Mesendoderm (in vitro differentiated cells): ENCODE results near the gene EBF3.

Experiments used
- DNase-seq: peaks from one replicate; pipeline ENCODE4 v3.0.0; 2013
- H2AK5ac ChIP-seq: 2 replicates; pipeline ENCODE4 v1.6.1; 2013; ENCODE audit warnings: low read length, inconsistent platforms
- H2BK120ac ChIP-seq: 2 replicates; pipeline ENCODE4 v1.6.1; 2013; ENCODE audit warnings: low read depth, mild to moderate bottlenecking, low read length, moderate library complexity, mixed read lengths
- H2BK15ac ChIP-seq: replicated peaks from 2 replicates; pipeline ENCODE4 v1.6.1; 2013; ENCODE audit warnings: low read depth, mild to moderate bottlenecking, moderate library complexity
- H2BK5ac ChIP-seq: 2 replicates; pipeline ENCODE4 v1.6.1; 2013; ENCODE audit warnings: low read length, inconsistent platforms
- H3K18ac ChIP-seq: 2 replicates; pipeline ENCODE4 v1.6.1; 2013; ENCODE audit warnings: mild to moderate bottlenecking, low read length, mixed read lengths
- H3K23ac ChIP-seq: one replicate; pipeline ENCODE4 v1.6.1; 2013; ENCODE audit warnings: low read length
- H3K27ac ChIP-seq: 2 replicates; pipeline ENCODE4 v1.5.1; 2013; ENCODE audit warnings: low read depth, mild to moderate bottlenecking, inconsistent platforms, low read length, moderate library complexity
- H3K27me3 ChIP-seq: 2 replicates; pipeline ENCODE4 v1.6.1; 2013; ENCODE audit warnings: low read length, control low read depth, mild to moderate bottlenecking, inconsistent platforms; ENCODE audit not compliant: insufficient read depth, poor library complexity
- H3K36me3 ChIP-seq: 2 replicates; pipeline ENCODE4 v1.6.1; 2013; ENCODE audit warnings: low read length, inconsistent platforms; ENCODE audit not compliant: control insufficient read depth, insufficient read depth
- H3K4ac ChIP-seq: one replicate; pipeline ENCODE4 v1.6.1; 2013; ENCODE audit warnings: low read depth, mild to moderate bottlenecking, low read length, moderate library complexity
- H3K4me1 ChIP-seq: 2 replicates; pipeline ENCODE4 v1.6.1; 2013; ENCODE audit warnings: low read depth, low read length, inconsistent platforms; ENCODE audit not compliant: control insufficient read depth
- H3K4me2 ChIP-seq: 2 replicates; pipeline ENCODE4 v1.6.1; 2013; ENCODE audit warnings: low read length
- H3K4me3 ChIP-seq: 2 replicates; pipeline ENCODE4 v1.5.1; 2013; ENCODE audit warnings: mild to moderate bottlenecking, low read length
- H3K56ac ChIP-seq: one replicate; pipeline ENCODE4 v1.6.1; 2013; ENCODE audit warnings: low read length
- H3K79me1 ChIP-seq: 2 replicates; pipeline ENCODE4 v1.6.1; 2013; ENCODE audit warnings: low read length, inconsistent platforms
- H3K79me2 ChIP-seq: 2 replicates; pipeline ENCODE4 v1.6.1; 2013; ENCODE audit warnings: mild to moderate bottlenecking, low read length; ENCODE audit not compliant: control insufficient read depth, insufficient read depth
- H3K9ac ChIP-seq: 2 replicates; pipeline ENCODE4 v1.6.1; 2013; ENCODE audit warnings: low read length, inconsistent platforms
- H4K5ac ChIP-seq: one replicate; pipeline ENCODE4 v1.6.1; 2013; ENCODE audit warnings: low read length
- H4K8ac ChIP-seq: one replicate; pipeline ENCODE4 v1.6.1; 2013; ENCODE audit warnings: low read depth, mild to moderate bottlenecking, control low read depth, low read length, moderate library complexity
- WGBS: extraction: QIAGEN DNeasy Blood & Tissue Kit; methylation state at CpG from one replicate; pipeline ENCODE4 v1.1.7; 2013; ENCODE audit warnings: low lambda C conversion rate, missing lambda C conversion rate; ENCODE audit not compliant: insufficient coverage; ENCODE audit errors: extremely low coverage; 5-methylcytosine and 5-hydroxymethylcytosine counted together

The EBF3 gene

GRCh38 chr10:129865413-129865812 is 98.7 kb downstream of the EBF3 start:
- no peak overlapping the region for H2BK120ac ChIP-seq
- H3K27ac ChIP-seq: no peak overlapping the region
- H3K4me3 ChIP-seq: no peak overlapping the region
- H3K9ac ChIP-seq: no peak overlapping the region
- no peak overlapping the region for H2AK5ac ChIP-seq
- H3K36me3 ChIP-seq: no peaks in the 10 kb centered on the region
- no peaks in the 10 kb centered on the region for H3K79me2 ChIP-seq
- no peaks in the 10 kb centered on the region for H3K27me3 ChIP-seq
- H3K4me1 ChIP-seq: no peaks in the 10 kb centered on the region
- no peaks in the 10 kb centered on the region for H3K79me1 ChIP-seq
- no peak overlapping the region for H2BK15ac ChIP-seq
- H3K23ac ChIP-seq: no peak overlapping the region
- no peak overlapping the region for H3K4ac ChIP-seq
- no peak overlapping the region for H3K56ac ChIP-seq
- no peak overlapping the region for H2BK5ac ChIP-seq
- no peak overlapping the region for H4K8ac ChIP-seq
- no peak overlapping the region for H3K4me2 ChIP-seq
- DNase-seq: no peak
- no CpG with 5 or more reads among the region's 7 CpGs for WGBS
- no peak overlapping the region for H3K18ac ChIP-seq
- no peak overlapping the region for H4K5ac ChIP-seq

- Histone ChIP-seq H2AK5ac (no peak overlapping the region), H3K9ac (no peak overlapping the region), H3K36me3 (no peaks in the 10 kb centered on the region), H4K8ac (no peak overlapping the region), H2BK15ac (no peak overlapping the region), H3K23ac (no peak overlapping the region), H3K4me1 (no peaks in the 10 kb centered on the region), H4K5ac (no peak overlapping the region), H3K4me2 (no peak overlapping the region), H2BK120ac (no peak overlapping the region), H3K79me1 (no peaks in the 10 kb centered on the region), H3K18ac (no peak overlapping the region), H3K4ac (no peak overlapping the region), H3K27me3 (no peaks in the 10 kb centered on the region), H2BK5ac (no peak overlapping the region), H3K79me2 (no peaks in the 10 kb centered on the region), H3K56ac (no peak overlapping the region), H3K4me3 (no peak overlapping the region), H3K27ac (no peak overlapping the region)
- WGBS: no CpG with 5 or more reads among the region's 9 CpGs
- no peak for DNase-seq
Measured at GRCh38 chr10:129864601-129865126, 99.4 kb downstream of the EBF3 start.

- H3K18ac ChIP-seq: no peak overlapping the region
- H2BK5ac ChIP-seq: no peak overlapping the region
- H3K4ac ChIP-seq: no peak overlapping the region
- no peak for DNase-seq
- no peak overlapping the region for H3K4me3 ChIP-seq
- H3K79me2 ChIP-seq: no peaks in the 10 kb centered on the region
- H3K23ac ChIP-seq: no peak overlapping the region
- H3K79me1 ChIP-seq: no peaks in the 10 kb centered on the region
- no peaks in the 10 kb centered on the region for H3K4me1 ChIP-seq
- no peak overlapping the region for H3K27ac ChIP-seq
- H2BK120ac ChIP-seq: no peak overlapping the region
- no peak overlapping the region for H2AK5ac ChIP-seq
- H4K5ac ChIP-seq: no peak overlapping the region
- H3K9ac ChIP-seq: no peak overlapping the region
- H4K8ac ChIP-seq: no peak overlapping the region
- no peak overlapping the region for H3K4me2 ChIP-seq
- no peaks in the 10 kb centered on the region for H3K36me3 ChIP-seq
- H3K27me3 ChIP-seq: no peaks in the 10 kb centered on the region
- H3K56ac ChIP-seq: no peak overlapping the region
- H2BK15ac ChIP-seq: no peak overlapping the region
- no CpG with 5 or more reads among the region's 4 CpGs for WGBS
Measured at GRCh38 chr10:129864082-129864481, 100.0 kb downstream of the EBF3 start.

GRCh38 chr10:129863201-129863663 is 100.8 kb downstream of the EBF3 start:
- no peak overlapping the region for H2AK5ac ChIP-seq
- H3K4ac ChIP-seq: no peak overlapping the region
- no peak overlapping the region for H4K8ac ChIP-seq
- no peak overlapping the region for H3K27ac ChIP-seq
- H3K4me1 ChIP-seq: no peaks in the 10 kb centered on the region
- no peak overlapping the region for H2BK5ac ChIP-seq
- no peak overlapping the region for H3K4me2 ChIP-seq
- H3K9ac ChIP-seq: no peak overlapping the region
- H4K5ac ChIP-seq: no peak overlapping the region
- H3K18ac ChIP-seq: no peak overlapping the region
- H3K4me3 ChIP-seq: no peak overlapping the region
- no peak overlapping the region for H3K23ac ChIP-seq
- H2BK15ac ChIP-seq: no peak overlapping the region
- H3K79me1 ChIP-seq: no peaks in the 10 kb centered on the region
- no CpG with 5 or more reads among the region's 15 CpGs for WGBS
- H3K27me3 ChIP-seq: no peaks in the 10 kb centered on the region
- H3K56ac ChIP-seq: no peak overlapping the region
- H3K36me3 ChIP-seq: no peaks in the 10 kb centered on the region
- no peak overlapping the region for H2BK120ac ChIP-seq
- peak; percentile 48 for DNase-seq
- H3K79me2 ChIP-seq: no peaks in the 10 kb centered on the region

- Histone ChIP-seq H3K27ac (no peak overlapping the region), H3K9ac (no peak overlapping the region), H4K5ac (no peak overlapping the region), H3K79me2 (no peaks in the 10 kb centered on the region), H2BK5ac (no peak overlapping the region), H3K36me3 (no peaks in the 10 kb centered on the region), H3K4me3 (no peak overlapping the region), H2BK120ac (no peak overlapping the region), H3K18ac (no peak overlapping the region), H3K4me1 (no peaks in the 10 kb centered on the region), H2BK15ac (no peak overlapping the region), H3K4me2 (no peak overlapping the region), H3K23ac (no peak overlapping the region), H3K4ac (no peak overlapping the region), H3K56ac (no peak overlapping the region), H3K27me3 (no peaks in the 10 kb centered on the region), H4K8ac (no peak overlapping the region), H2AK5ac (no peak overlapping the region), H3K79me1 (no peaks in the 10 kb centered on the region)
- no peak for DNase-seq
- no CpG with 5 or more reads among the region's 22 CpGs for WGBS
Measured at GRCh38 chr10:129861776-129862531, 102.1 kb downstream of the EBF3 start.

- Histone ChIP-seq H3K56ac (no peak overlapping the region), H3K4ac (no peak overlapping the region), H3K79me2 (no peaks in the 10 kb centered on the region), H2BK5ac (no peak overlapping the region), H2BK120ac (no peak overlapping the region), H3K27ac (no peak overlapping the region), H3K4me1 (no peaks in the 10 kb centered on the region), H4K8ac (no peak overlapping the region), H3K4me3 (no peak overlapping the region), H4K5ac (no peak overlapping the region), H3K23ac (no peak overlapping the region), H3K79me1 (no peaks in the 10 kb centered on the region), H3K9ac (no peak overlapping the region), H2AK5ac (no peak overlapping the region), H3K27me3 (no peaks in the 10 kb centered on the region), H2BK15ac (no peak overlapping the region), H3K36me3 (no peaks in the 10 kb centered on the region), H3K18ac (no peak overlapping the region), H3K4me2 (no peak overlapping the region)
- DNase-seq: no peak
- WGBS: no CpG with 5 or more reads among the region's 9 CpGs
Measured at GRCh38 chr10:129860396-129860795, 103.7 kb downstream of the EBF3 start.
